Activated CD4-positive, alpha-beta T cell treated with anti-CD3 and anti-CD28 coated beads, Interleukin-2, Interleukin-4, amounts not matched to agents 100 ng/mL and 50 ng/mL, durations not matched to agents 16 hours and 8 hours (primary cell): Measurements from ENCODE around the gene CGRRF1.
A peak's percentile ranks its signal among the peaks of the same experiment; 100 is the strongest.

ENCODE experiments used
- DNase-seq: peaks from one replicate; pipeline ENCODE4 v3.0.0-alpha.2; 2020; ENCODE audit warnings: low spot score

Gene CGRRF1

DNA sequence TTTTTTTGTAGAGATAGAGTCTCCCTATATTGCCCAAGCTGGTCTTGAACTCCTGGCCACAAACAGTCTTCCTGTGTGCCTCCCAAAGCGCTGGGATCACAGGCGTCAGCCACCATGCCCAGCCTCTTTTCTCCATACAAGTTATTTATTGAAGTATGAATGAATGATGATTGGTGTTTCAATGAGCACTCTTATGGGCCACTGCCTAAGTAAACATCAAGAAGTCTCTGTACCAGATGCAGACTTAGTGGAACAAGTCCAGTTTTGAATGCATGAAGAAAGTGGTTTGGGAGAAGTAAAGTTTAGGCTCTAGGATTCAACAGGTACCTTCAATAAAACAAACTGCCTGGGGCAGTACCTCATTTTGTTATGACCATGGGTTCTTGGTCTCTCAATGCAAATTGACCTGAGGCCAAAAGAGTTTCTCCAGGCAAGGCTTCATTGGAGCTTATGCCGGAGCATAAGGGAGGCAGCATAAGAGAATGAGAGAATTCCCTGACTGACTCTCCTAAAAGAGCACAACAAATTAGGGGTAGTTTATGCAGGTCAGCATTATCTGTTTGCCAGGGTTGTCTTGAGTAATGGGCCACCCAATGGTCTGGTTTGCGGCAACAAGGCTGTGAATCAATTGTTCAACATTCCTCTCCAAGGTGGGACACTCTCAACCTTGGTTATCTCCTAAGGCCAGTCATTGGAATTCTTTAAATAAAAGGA is 19.8 kb upstream of the CGRRF1 start:
- DNase-seq: no peak

DNA sequence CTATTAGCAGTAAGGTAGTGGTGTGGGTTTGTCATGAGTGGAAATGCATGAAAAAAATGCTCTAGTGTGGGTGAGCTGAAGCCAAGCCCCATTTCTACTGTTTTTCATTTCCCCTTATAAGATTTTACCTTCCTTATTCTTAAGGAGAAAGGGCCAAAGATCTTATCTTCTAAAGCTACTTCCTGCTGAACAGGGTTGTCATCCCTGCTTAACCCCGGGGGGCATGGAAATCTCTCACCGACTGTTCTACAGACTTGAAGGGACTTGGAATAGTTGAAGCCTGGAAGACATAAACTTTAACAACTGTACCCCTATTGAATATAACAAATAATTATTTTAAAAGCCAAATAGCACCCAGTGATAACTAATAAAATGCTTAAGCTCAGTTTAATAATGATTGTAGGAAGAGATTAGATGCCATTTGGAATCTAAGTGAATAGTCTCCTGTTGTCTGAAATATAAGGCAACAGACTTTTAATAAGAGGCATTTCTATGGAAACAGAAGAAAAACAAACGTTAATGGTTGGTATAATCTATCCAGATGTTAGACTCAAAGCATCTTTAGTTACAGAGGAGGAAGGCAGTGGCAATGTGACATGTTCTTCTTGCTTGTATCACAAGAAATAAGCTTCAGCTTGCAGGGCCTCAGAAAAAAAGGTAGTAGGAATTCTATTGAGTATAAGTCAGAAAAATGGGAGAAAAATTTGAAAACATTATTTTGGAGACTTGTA is 19.1 kb upstream of the CGRRF1 start:
- no peak for DNase-seq

DNA sequence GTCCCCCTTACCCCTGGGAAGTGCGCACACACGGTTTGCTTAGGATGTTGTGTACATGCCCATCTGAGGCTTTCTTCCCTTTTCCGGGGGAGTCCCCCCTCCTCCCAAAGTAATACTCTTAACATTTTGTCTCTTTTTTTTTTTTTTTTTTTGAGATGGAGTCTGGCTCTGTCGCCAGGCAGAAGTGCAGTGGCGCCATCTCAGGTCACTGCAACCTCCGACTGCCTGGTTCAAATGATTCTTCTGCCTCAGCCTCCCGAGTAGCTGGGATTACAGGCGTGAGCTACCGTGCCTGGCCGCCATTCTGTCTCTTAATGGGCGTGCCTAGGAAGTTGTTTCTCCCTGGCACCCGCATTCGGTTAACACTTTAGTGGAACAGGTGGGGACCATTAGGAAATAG is 16.4 kb upstream of the CGRRF1 start:
- DNase-seq: no peak

DNA sequence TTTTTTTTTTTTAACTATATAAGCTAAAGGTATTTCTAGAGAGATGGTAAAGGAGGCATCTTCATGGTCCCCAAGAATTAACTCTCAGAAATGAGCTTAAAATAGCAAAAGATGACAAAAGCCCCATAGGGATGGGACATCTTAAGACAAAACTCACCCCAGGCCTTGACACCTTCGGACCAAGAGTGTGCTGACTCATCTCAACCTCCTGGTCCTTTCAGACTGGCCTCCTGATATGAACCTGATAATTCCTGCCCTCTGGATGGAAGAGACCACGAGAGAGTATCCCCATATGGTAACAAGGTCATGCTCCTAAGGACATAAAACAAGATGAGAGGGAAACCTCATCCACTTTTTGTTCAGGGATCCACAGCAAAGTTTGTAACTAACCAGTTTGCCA is 12.5 kb upstream of the CGRRF1 start:
- DNase-seq: no peak

DNA sequence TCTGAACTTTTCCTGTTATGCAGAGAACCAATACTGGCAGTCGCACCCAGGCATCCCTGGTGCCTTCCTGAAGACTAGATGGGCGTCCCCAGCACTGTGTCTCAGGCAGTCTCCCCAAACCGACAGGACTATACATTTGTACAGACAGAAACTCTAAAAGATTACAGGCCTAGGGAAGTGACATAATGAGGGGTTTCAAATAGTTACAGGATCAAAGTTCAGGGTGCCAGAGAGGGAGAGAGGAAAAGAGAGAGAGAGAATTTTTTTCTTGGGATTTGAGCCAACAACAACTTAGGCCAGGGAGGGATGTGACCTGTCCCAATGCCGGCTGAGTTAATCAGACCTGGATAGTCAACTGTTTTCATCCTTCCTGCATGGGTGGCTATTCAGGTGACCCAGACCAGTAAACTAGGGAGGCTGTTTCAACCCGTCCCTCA is 11.6 kb upstream of the CGRRF1 start:
- DNase-seq: no peak

DNA sequence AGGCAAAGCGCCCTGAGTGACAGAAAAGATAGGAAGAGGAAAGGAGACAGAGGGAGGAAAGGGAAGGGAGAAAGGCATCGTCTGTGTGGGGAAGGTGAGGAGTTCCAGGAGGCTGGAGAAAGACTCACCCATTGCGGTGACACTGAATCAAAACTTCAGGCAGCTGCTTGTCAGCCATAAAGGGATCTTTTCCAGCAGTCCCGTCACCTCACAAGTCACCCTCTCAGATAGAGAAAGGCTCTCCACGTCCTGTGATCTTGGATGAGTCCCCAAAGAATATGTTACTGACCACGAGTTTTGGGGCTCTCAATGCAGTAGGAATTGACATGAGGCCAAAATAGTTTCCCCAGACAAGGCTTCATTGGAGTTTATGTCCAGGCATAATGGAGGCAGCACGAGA is 11.1 kb upstream of the CGRRF1 start:
- DNase-seq: no peak

DNA sequence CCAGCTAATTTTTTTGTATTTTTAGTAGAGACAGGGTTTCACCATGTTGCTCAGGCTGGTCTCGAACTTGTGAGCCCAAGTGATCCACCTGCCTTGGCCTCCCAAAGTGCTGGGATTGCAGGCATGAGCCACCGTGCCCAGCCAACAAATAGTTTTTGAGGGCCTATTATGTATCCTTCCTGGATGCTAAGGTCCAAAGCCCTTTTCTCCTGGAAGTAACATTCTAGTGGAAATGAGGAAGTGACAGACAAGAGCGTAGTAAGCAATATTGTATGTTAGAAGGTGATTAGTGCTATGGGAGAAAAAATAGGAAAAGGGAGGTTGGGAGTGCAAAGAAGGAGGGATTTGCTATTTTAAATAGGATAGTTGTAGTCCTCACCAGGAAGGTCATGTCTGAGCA is 9.0 kb upstream of the CGRRF1 start:
- DNase-seq: no peak

DNA sequence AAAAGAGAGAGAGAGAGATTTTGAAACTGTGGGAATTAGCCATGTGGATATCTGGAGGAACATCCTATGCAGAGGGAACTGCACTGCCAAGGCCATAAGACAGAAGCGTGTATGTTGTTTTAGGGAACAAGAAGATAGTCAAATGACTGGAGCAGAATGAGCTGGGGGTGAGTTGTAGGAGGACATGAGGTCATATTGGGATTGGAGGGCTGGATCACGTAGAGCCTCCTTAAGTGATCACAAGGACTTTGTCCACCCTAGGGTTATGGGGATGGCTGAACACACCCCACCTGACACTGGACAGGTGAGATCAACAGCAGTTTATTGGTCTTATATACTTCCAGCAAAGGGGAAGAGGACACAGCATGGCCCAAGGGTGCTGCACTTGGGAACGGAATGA is 8.2 kb upstream of the CGRRF1 start:
- DNase-seq: no peak

DNA sequence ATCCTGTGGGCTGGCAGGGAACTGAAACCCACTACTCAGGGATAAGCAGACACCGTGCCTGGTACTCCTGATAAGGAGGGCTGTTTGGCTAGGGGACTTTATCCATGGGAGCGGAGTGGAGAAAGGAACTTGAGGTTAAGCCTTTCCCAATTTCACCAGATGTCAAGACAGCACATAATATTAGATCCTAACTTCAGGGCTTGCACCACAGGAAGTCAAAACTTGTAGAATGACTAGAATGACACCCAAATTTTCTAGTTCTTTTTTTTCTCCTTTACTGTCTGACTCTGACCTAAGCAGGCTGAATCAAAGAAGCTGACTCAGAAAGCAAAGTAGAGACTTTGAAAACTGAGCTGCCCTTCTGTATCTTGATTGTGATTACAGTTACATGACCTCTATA is 7.1 kb upstream of the CGRRF1 start:
- DNase-seq: peak; percentile 22

DNA sequence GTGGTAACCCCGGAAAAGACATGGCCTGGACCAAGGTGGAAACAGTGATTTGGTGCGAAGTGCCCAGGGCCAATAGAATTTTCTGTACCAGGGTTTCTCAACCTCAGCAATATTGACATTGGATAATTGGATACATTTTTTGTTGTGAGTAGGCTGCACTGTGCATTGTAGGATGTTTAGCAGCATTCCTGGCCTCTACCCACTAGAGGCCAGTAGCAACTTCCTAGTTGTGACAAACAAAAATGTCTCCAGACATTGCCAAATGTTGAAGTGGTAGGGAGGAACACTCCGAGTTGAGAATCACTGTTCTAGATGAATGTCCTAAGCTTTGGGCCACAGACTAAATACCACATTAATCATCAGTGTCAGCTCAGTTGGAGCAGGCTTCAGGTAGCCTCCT is 6.2 kb upstream of the CGRRF1 start:
- no peak for DNase-seq

DNA sequence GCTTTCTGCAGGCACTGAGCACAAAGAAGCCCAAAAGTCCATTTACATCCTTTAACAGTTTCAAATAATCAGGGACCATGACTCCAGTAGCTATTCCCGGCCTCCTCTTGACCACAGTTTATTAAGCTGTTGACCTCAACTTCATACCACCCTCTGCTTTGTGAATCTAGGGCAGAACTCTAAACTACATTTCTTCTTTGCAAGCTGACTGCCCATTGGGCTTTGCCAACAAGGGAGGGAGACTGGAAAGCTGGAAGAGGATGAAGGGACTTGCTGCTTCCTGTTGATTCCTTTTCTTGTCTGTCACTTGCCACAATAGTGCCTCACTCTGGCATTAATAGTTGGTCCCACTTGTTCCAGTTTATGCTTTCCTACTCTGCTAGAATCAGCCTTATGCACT is 2.7 kb downstream of the CGRRF1 start:
- no peak for DNase-seq

DNA sequence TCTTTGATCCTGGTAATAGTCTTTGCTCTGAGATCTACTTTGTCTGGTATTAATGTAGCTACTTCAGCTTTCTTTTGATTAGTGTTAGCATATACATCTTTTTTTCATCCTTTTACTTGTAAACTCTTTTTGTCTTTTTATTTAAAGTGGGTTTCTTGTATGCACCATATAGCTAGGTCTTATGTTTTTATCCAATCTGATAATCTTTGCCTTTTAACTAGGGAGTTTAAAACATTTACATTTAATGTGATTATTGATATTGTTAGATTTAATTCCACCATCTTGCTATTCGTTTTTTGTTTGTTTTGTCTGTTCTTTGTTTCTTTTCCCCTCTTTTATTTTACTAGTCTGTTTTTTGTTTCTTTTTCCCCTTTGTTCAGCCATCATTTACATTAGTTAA is 6.0 kb downstream of the CGRRF1 start:
- DNase-seq: no peak

DNA sequence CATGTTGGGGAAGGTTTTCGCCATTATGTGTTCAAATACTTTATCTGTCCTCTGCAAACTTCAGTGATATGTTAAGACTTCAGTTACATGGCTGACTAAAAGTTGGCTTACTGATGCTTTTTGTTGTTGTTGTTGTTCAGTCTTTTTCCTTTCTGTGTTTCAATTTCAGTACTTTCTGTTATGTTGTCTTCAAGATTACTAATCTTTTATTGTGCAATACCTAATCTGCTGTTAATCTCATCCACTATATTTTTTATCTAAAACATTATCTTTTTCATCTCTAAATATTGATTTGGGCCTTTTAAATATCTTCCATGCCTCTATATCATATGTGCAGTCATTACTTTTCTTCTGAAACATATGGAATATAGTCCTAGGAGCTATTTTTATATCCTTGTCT is 7.0 kb downstream of the CGRRF1 start:
- DNase-seq: peak; percentile 19

DNA sequence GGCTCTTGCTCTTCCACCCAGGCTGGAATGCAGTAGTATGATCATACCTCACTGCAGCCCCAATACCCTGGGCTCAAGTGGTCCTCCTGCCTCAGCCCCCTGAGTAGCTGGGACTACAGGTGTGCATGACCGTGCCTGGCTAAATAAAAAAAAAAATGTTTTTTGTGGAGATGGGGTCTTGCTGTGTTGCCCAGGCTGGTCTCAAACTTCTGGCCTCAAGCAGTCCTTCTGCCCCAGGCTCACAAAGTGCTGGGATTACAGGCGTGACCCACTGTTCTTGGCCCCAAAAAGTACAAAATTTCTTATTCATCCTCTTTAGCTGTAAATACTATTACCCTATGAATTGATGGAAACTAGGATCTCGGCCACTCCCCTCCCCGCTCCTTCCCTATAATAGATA is 14.7 kb downstream of the CGRRF1 start:
- no peak for DNase-seq

DNA sequence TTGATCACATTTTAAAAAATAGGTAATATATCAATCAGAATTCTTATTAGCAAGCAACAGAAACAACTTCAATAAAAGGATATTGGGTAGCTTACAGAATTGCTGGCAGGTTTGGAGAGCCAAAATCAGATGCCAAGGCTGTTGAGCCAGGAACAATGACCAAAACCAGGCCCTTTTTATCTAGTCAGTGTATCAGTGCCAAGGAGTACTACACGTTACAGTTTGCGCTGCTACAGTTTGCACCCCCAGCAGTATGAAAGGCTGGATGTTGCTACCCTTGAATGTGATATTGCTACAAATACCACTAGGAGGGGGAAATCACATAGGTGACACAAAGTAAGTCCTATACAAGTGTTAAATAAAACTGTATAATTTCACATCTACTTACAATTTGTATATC is 19.3 kb downstream of the CGRRF1 start:
- no peak for DNase-seq

DNA sequence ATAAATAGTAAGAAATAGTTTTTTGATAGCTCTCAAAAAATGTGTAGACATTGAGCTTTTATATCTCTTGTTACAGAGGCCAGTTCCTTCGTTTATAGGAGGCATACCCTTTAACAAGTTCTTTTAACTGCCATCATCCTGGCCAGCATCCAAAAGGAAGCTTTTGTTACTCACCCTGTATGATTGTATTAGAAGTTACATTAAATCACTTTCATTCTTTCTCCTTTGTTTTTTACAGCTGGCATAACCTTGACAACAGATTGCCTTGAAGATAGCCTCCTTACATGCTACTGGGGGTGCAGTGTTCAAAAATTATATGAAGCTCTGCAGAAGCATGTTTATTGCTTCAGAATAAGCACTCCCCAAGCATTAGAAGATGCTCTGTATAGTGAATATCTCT is 20.1 kb downstream of the CGRRF1 start:
- no peak for DNase-seq

DNA sequence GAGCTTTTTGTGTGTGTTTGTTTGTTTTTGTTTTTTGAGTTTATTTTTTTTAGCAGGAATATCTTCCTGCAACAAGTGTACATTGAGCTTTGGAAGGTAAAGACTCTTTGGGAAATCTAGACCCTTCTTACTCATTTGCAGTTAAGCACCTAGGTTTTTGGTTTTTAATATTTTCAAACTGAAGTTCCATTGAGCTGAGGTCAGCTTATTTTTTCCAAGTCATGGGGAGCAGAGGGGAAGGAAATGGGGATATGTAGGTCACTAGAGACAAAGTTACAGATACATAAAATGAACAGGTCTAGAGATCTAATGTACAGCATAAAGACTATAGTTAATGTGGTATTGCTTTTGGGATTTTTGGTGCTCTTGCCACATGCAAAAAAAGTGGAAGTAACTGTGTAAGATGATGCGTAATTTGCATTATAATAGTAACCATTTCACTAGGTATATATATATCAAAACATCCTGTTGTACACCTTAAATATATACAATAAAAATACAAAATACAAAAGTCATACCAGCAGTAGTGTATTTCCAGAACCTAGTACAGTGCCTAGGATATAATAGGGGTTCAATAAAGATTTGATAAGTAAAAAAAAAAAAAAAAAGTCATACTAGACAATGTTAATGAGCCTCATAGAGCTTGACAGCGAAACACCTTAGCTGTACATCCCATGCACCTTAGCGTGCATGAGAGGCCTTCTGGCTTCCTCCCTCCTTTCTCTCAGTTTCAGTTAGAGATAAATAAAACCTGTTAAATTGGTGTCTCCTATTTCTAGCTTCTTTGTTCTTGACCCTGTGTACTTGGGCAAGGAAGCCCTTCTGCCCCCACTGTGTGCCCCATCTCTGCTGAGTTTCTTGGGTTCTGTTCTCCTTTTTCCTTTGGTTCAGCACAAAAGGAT is 22.7 kb downstream of the CGRRF1 start:
- no peak for DNase-seq

DNA sequence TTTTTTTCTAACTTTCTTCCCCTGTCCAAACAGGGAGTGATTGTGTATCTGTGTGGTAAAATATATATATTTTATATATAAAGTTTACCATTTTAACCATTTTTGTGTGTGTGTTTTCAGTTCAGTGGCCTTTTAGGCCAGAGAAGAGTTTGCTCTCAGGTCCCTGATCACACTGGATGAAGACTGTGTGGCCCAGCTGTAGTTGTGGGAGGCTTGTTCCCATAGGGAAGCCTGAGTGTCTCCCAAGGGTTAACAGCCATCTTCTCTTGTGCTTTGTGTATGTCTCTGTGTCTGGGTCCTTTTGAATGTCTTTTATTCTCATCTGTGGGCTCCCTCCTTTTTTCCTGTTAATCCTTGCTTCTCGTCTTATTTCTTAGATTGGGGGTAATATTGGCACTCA is 23.4 kb downstream of the CGRRF1 start:
- no peak for DNase-seq

DNA sequence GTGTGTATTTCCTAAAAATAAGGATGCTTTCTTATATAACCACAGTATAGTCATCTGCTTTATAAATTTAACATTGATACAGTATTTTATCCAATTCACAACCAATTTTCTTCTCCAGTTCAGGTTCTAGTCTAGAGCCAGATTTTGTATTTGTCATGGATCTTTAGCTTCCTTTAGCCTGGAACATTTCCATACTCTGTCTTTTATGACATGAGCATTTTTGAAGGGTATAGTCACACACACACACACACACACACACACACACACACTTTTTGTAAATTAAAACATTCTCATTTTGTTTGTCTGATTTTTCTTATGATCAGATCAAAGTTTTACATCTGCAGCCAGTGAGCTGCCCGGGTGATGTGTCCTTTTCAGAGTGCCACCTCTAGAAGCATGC is 25.4 kb downstream of the CGRRF1 start:
- no peak for DNase-seq

DNA sequence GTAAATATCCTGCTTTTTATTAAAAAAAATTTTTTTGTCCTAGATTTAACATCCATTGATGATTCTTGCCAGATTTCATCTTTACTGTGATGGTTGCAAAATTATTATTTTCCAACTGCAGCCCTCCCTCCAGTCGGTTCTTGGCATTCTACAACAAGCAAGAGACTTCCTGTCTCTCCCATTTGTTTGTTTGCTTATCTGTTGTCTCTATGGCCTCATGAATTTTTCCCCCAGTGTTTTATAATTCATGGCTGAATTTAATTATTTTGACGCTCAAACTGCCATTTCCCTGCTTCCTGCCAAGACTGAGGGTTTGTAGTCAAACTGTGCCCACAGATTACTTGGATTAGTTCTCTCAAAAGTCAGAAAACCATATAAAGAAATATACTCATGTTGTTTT is 25.9 kb downstream of the CGRRF1 start:
- no peak for DNase-seq

DNA sequence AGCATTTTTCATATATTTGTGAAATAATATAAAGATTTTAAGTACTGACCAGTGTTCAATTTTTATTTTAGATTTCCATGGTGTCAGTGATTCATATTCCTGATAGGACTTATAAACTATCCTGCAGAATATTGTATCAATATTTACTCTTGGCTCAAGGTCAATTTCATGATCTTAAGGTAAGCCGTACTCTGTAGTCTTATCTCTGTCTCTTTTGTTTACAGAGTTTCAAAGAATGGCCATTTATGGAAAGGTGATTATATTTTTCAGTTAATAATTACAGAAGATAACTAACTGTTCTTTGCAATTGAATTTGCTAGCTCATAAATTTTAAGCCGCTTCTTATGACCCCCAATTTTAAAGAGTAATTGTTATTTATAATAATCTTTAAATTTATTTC is 27.9 kb downstream of the CGRRF1 start:
- DNase-seq: no peak

DNA sequence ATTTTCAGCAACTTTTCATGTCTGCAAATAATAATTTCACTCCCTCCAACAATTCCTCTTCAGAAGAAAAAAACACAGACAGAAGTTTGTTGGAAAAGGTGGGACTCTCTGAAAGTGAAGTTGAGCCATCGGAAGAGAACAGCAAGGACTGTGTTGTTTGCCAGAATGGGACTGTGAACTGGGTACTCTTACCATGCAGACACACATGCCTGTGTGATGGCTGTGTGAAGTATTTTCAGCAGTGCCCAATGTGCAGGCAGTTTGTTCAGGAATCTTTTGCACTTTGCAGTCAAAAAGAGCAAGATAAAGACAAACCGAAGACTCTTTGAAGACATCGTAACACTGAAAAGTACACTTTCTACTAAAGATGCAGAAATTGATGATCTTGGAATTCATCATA is 28.3 kb downstream of the CGRRF1 start:
- no peak for DNase-seq

DNA sequence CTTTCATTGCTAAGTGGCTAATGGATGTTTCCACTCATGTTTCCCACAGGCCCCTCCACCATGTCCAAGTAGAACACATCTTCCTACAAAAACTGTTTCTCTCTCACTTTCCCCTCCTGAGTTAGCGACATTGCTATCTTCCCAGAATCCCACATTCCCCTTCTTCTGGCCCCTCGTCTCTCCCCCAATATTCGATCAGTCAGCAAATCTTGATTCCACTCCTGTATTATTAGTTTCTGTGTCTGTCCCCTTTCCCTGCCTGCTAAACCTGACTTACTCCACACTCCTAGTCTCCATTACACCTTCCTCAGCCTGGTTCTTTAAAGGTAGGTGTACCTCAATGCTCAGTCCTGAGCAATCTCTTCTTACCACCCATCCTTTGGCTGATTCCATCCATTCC is 37.9 kb downstream of the CGRRF1 start:
- no peak for DNase-seq
